Chondrocyte (in vitro differentiated cells): ENCODE results near the gene NAAA. TPM values are rescaled to one million over a fixed set of nuclear protein-coding genes. Genes with fewer than 3 reads are reported as not detected.
"Not testable (repeated sequence)": the region's sequence is repeated elsewhere in the genome, so short reads cannot be mapped to it uniquely, and the experiment has no call there.

Source experiments
- DNase-seq: peaks from one replicate; pipeline ENCODE4 v3.0.0; 2021; ENCODE audit warnings: mixed read lengths, low spot score
- H3K27ac Mint-ChIP-seq: one replicate; pipeline ENCODE4 v1.8.0; 2021; ENCODE audit warnings: mild to moderate bottlenecking, moderate library complexity, mixed read lengths; ENCODE audit not compliant: unreplicated experiment
- H3K27me3 Mint-ChIP-seq: 2 replicates; pipeline ENCODE4 v1.8.0; 2021; ENCODE audit warnings: low read depth, mixed read lengths
- H3K36me3 Mint-ChIP-seq: 2 replicates; pipeline ENCODE4 v1.8.0; 2021; ENCODE audit warnings: low read depth, mixed read lengths
- H3K4me1 Mint-ChIP-seq: 2 replicates; pipeline ENCODE4 v1.8.0; 2021; ENCODE audit warnings: low read depth, mild to moderate bottlenecking, mixed read lengths
- H3K4me3 Mint-ChIP-seq: one replicate; pipeline ENCODE4 v1.8.0; 2021; ENCODE audit warnings: mild to moderate bottlenecking, moderate library complexity, mixed read lengths; ENCODE audit not compliant: unreplicated experiment
- H3K9me3 Mint-ChIP-seq: 2 replicates; pipeline ENCODE4 v1.8.0; 2021; ENCODE audit warnings: low read depth, mixed read lengths
- CTCF ChIP-seq: fragments of 200-600 bp; sonication (generic); IDR thresholded peaks from 2 replicates; pipeline ENCODE4 v1.5.0; 2021; ENCODE audit warnings: antibody characterized with exemption, mild to moderate bottlenecking, moderate library complexity
- total RNA-seq: library from RNA; stranded (reverse); gene quantifications from 3 replicates; pipeline ENCODE4 v1.2.1, GENCODE V29; 2021

NAAA gene
- total RNA-seq, 1 donor from 2014 or later: 18.3 TPM

- no peaks in the 10 kb centered on the region for H3K27me3 Mint-ChIP-seq
- no peak overlapping the region for H3K27ac Mint-ChIP-seq
- no peaks in the 10 kb centered on the region for H3K4me1 Mint-ChIP-seq
- no peak for TF ChIP-seq CTCF
- no peak for DNase-seq
- H3K36me3 Mint-ChIP-seq: peaks cover 36% of the 10 kb centered on the region
- no peak overlapping the region for H3K4me3 Mint-ChIP-seq
- no peaks in the 10 kb centered on the region for H3K9me3 Mint-ChIP-seq
These were observed 9.5 kb upstream of the NAAA start for GRCh38 chr4:75950213-75950815.

GRCh38 chr4:75948822-75949444 lies 8.1 kb upstream of the NAAA start:
- no peak for TF ChIP-seq CTCF
- Mint-ChIP-seq H3K4me1 (no peaks in the 10 kb centered on the region), H3K27ac (no peak overlapping the region), H3K36me3 (peaks cover 27% of the 10 kb centered on the region), H3K27me3 (no peaks in the 10 kb centered on the region), H3K4me3 (no peak overlapping the region), H3K9me3 (no peaks in the 10 kb centered on the region)
- DNase-seq: no peak

GRCh38 chr4:75939890-75940691 lies 722 bp downstream of the NAAA start:
- Mint-ChIP-seq H3K4me3 (peak overlapping the region; percentile 96), H3K4me1 (peaks cover 14% of the 10 kb centered on the region), H3K27me3 (no peaks in the 10 kb centered on the region), H3K36me3 (peaks cover 1% of the 10 kb centered on the region), H3K27ac (peak overlapping the region; percentile 78), H3K9me3 (no peaks in the 10 kb centered on the region)
- no peak for TF ChIP-seq CTCF
- DNase-seq: no peak

- peaks cover 3% of the 10 kb centered on the region for H3K36me3 Mint-ChIP-seq
- no peaks in the 10 kb centered on the region for H3K27me3 Mint-ChIP-seq
- no peak for DNase-seq
- no peak for TF ChIP-seq CTCF
- no peaks in the 10 kb centered on the region for H3K9me3 Mint-ChIP-seq
- H3K27ac Mint-ChIP-seq: no peak overlapping the region
- no peak overlapping the region for H3K4me3 Mint-ChIP-seq
- peaks cover 10% of the 10 kb centered on the region for H3K4me1 Mint-ChIP-seq
These were observed 5.2 kb downstream of the NAAA start for GRCh38 chr4:75935628-75936027.

- no peak overlapping the region for H3K27ac Mint-ChIP-seq
- peaks cover 13% of the 10 kb centered on the region for H3K36me3 Mint-ChIP-seq
- no peaks in the 10 kb centered on the region for H3K27me3 Mint-ChIP-seq
- no peaks in the 10 kb centered on the region for H3K9me3 Mint-ChIP-seq
- no peak overlapping the region for H3K4me3 Mint-ChIP-seq
- H3K4me1 Mint-ChIP-seq: peaks cover 4% of the 10 kb centered on the region
- no peak for TF ChIP-seq CTCF
- no peak for DNase-seq
These were observed 10.7 kb downstream of the NAAA start for GRCh38 chr4:75930152-75930551.

GRCh38 chr4:75924916-75925315 lies 15.9 kb downstream of the NAAA start:
- not testable (repeated sequence) for H3K9me3 Mint-ChIP-seq, H3K4me3 Mint-ChIP-seq, H3K27me3 Mint-ChIP-seq, H3K4me1 Mint-ChIP-seq, H3K27ac Mint-ChIP-seq, DNase-seq
- H3K36me3 Mint-ChIP-seq: peaks cover 21% of the 10 kb centered on the region
